Kidney (tissue), 14 donors: Measurements from ENCODE around the gene ZNF22. TPM values are rescaled to one million over a fixed set of nuclear protein-coding genes. Genes with fewer than 3 reads are reported as not detected.

Source experiments
- DNase-seq, 5 donors: peaks; one replicate each; pipeline ENCODE4 v3.0.0-alpha.2; 2013 to 2020
- FAIRE-seq: peaks from 2 replicates; lab custom pipeline; 2012; peaks lifted over from hg19 to GRCh38; lab: Jason Lieb, UNC
- H3K27ac ChIP-seq, 2 donors: one replicate each; pipeline ENCODE4 v1.7.0; 2013; ENCODE audit warnings: low read depth in 2 of 2, low read length in 2 of 2, inconsistent platforms in 1 of 2
- H3K27me3 ChIP-seq: one replicate; pipeline ENCODE4 v1.7.1; 2013; ENCODE audit warnings: low read length, inconsistent platforms; ENCODE audit not compliant: control insufficient read depth, insufficient read depth
- H3K36me3 ChIP-seq, 3 donors: one replicate each; pipeline versions ENCODE4 v1.7.0 to v1.7.1; 2013; ENCODE audit warnings: low read length in 3 of 3, control low read depth in 1 of 3, inconsistent platforms in 1 of 3; ENCODE audit not compliant: insufficient read depth in 3 of 3, control insufficient read depth in 2 of 3
- H3K4me1 ChIP-seq, 3 donors: one replicate each; pipeline versions ENCODE4 v1.7.0 to v1.7.1; 2013; ENCODE audit warnings: low read length in 3 of 3, inconsistent platforms in 1 of 3, low read depth in 1 of 3; ENCODE audit not compliant: control insufficient read depth in 2 of 3, insufficient read depth in 2 of 3
- H3K4me3 ChIP-seq, 3 donors: one replicate each; pipeline versions ENCODE4 v1.7.0 to v1.8.1; 2013; ENCODE audit warnings: low read length in 3 of 3, control low read depth in 1 of 3, inconsistent platforms in 1 of 3
- H3K9ac ChIP-seq, 3 donors: one replicate each; pipeline versions ENCODE4 v1.7.0 to v1.7.1; 2013; ENCODE audit warnings: low read length in 3 of 3, control low read depth in 1 of 3, inconsistent platforms in 1 of 3
- H3K9me3 ChIP-seq, 3 donors: one replicate each; pipeline versions ENCODE4 v1.7.0 to v1.7.1; 2013; ENCODE audit warnings: low read length in 3 of 3, control low read depth in 1 of 3, inconsistent platforms in 1 of 3; ENCODE audit not compliant: control insufficient read depth in 2 of 3, insufficient read depth in 1 of 3
- CTCF ChIP-seq: IDR thresholded peaks from 3 replicates; pipeline ENCODE4 v1.5.1; 2012; ENCODE audit warnings: mild to moderate bottlenecking, moderate library complexity, borderline replicate concordance; ENCODE audit not compliant: insufficient read depth; ENCODE audit errors: extremely low read depth
- intact Hi-C: fragments of 100-400 bp; cut with DNase I; formaldehyde crosslinking; loops from one replicate; pipeline ENCODE4 v1.11.1; 2022
- polyA plus RNA-seq: library from polyadenylated mRNA; stranded (reverse); fragments of 350-450 nt; fragmentation: Illumina TruSeq; extraction: RNeasy Lipid Tissue Mini Kit (QIAGEN cat#74804); gene quantifications from one replicate; pipeline ENCODE4 v1.2.3, GENCODE V29; 2014; ENCODE audit warnings: low read depth, low replicate concordance; ENCODE audit not compliant: insufficient read depth
- total RNA-seq: library from RNA; stranded (reverse); fragmentation: NEBNext Ultra II Directional; extraction: Animal tissue kit (Norgen Biotek cat#: 25700); gene quantifications from one replicate; pipeline ENCODE4 v1.2.1, GENCODE V29; 2021
- donor health status: control.
- donor health status: control.
- donor health status: control.
- donor health status: control.
- donor health status: control.
- donor health status: DM: yes; HTN: yes; CAD: no.
- donor health status: Normal renal cell carcinoma (clear cell type).

The ZNF22 gene
- total and polyA plus RNA-seq, 2 donors from 2014 or later, result 18.7 to 24.5 TPM

DNA sequence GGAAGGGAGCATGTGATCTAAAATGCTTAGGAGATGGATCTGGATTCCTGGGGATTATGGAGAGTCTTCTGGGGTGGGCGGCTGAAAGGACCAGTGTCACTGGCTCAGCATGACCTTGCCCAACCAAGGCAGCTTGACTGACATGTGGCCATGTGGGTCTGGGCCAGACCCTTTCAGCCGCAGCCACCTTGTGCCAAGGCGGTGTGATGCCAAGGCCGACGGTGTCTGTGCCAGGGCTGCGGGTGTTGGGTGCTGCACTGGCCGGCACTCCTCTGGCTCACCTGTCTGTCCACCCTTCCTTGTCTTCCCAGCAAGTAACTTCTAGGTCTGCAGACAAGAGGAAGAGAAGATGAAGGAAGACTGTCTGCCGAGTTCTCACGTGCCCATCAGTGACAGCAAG is 30.9 kb upstream of the ZNF22 start:
- Histone ChIP-seq H3K27ac (no peak overlapping the region), H3K4me3 (no peak overlapping the region), H3K9me3 (no peaks in the 10 kb centered on the region), H3K36me3 (peaks cover 0 to 25% (median 25%) of the 10 kb centered on the region in 3 donors), H3K27me3 (no peaks in the 10 kb centered on the region), H3K4me1 (peaks cover 5 to 56% (median 37%) of the 10 kb centered on the region in 3 donors), H3K9ac (no peak overlapping the region)
- DNase-seq, result no peak
- intact Hi-C loops, result no loop called here
- FAIRE-seq, result no peak
- TF ChIP-seq CTCF, result no peak

DNA sequence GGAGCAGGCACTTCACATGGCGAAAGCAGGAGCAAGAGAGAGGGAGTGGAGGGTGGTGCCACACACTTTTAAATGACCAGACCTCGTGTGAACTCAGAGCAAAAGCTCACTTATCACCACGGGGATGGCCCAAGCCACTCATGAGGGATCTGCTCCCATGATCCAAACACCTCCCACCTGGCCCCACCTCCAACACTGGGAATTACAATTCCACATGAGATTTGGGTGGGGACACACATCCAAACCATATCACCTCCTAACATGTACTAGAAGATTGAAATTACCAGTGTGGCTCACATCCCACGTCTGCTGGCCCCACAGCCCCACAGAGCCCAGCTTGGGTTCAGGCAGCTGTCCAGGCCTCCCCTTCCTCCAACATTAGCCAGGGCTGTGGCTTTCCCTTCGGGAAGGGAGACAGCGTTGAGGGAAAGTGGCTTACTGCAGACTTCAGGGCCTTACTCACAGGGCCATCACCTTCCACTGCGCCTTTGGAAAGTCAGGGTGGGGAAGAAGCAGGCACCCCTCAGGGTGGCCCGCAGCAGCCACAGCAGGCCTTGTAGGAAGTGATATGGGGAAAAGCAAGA is 29.8 kb upstream of the ZNF22 start:
- Histone ChIP-seq H3K9ac (no peak overlapping the region), H3K4me1 (peaks cover 4 to 51% (median 34%) of the 10 kb centered on the region in 3 donors), H3K27ac (no peak overlapping the region), H3K27me3 (no peaks in the 10 kb centered on the region), H3K4me3 (no peak overlapping the region), H3K36me3 (peaks cover 0 to 26% (median 25%) of the 10 kb centered on the region in 3 donors), H3K9me3 (no peaks in the 10 kb centered on the region)
- FAIRE-seq (no peak), DNase-seq (no peak)
- TF ChIP-seq CTCF, result no peak
- intact Hi-C loops, result no loop called here

DNA sequence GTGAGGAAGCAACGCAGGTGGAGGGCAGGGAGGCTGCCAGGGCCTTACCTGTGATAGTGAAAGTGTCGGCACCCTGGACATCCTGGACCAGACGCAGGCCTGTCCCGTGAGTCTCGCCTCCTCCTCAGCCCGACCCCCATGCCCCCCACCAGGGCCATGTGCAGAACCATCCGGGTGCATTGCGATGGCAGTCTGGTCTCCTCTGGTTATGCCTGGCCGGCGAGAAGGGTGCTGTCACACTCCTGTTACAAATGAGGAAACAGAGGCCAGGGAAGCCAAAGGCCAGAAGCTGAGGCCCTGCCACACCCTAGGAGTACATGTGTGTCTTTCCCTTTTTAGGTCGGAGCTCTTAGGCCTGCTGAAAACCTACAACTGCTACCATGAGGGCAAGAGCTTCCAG is 29.3 kb upstream of the ZNF22 start:
- H3K27ac ChIP-seq, result no peak overlapping the region
- H3K9me3 ChIP-seq, result no peaks in the 10 kb centered on the region
- no peaks in the 10 kb centered on the region for H3K27me3 ChIP-seq
- DNase-seq (no peak), FAIRE-seq (no peak)
- H3K36me3 ChIP-seq, result peaks cover 0 to 31% (median 25%) of the 10 kb centered on the region in 3 donors
- H3K9ac ChIP-seq, result no peak overlapping the region
- H3K4me3 ChIP-seq, result no peak overlapping the region
- no peak for TF ChIP-seq CTCF
- intact Hi-C loops, result no loop called here
- H3K4me1 ChIP-seq, result peaks cover 0 to 47% (median 34%) of the 10 kb centered on the region in 3 donors
